ENCODE measurements around the gene WDR27. TPM values are rescaled to one million over a fixed set of nuclear protein-coding genes. Genes with fewer than 3 reads are reported as not detected.

Gene WDR27
- polyA plus RNA-seq, 1 donor from 2014 or later: 35.8 TPM

- Histone ChIP-seq H3K4me3 (ENCODE audit: low read length) (no peak overlapping the region), H3K9me2 (ENCODE audit: insufficient read depth, low read length) (no peaks in the 10 kb centered on the region), H3K9me3 (ENCODE audit: low read length) (no peaks in the 10 kb centered on the region), H4K20me1 (ENCODE audit: insufficient read depth) (no peaks in the 10 kb centered on the region), H3K79me2 (replicated peaks; ENCODE audit: insufficient read depth, low read length) (no peaks in the 10 kb centered on the region), H3K4me2 (ENCODE audit: low read length) (no peak overlapping the region), H3K27me3 (ENCODE audit: insufficient read depth, low read depth, low read length) (no peaks in the 10 kb centered on the region), H3K36me3 (ENCODE audit: insufficient read depth, low read length) (no peaks in the 10 kb centered on the region), H2AFZ (ENCODE audit: low read depth, low read length) (no peak overlapping the region), H3K9ac (ENCODE audit: low read length) (no peak overlapping the region), H3F3A (ENCODE audit: insufficient read depth, low read length, poor library complexity, severe bottlenecking) (no peaks in the 10 kb centered on the region), H3K27ac (ENCODE audit: low read length) (no peak overlapping the region)
- TF ChIP-seq EP300 (conservative IDR thresholded peaks at IDR 0.05; ENCODE audit: poor library complexity, severe bottlenecking) (no peak), EZH2 (IDR thresholded peaks at IDR 0.05; ENCODE audit: borderline replicate concordance, insufficient read depth, low read length, poor library complexity, severe bottlenecking) (no peak), SMC3 (conservative IDR thresholded peaks at IDR 0.05; ENCODE audit: poor library complexity) (no peak), POLR2AphosphoS5 (IDR thresholded peaks at IDR 0.05) (no peak)
Measured at GRCh38 chr6:169654598-169655391, 47.0 kb downstream of the WDR27 start.

GRCh38 chr6:169653691-169654090 is 48.1 kb downstream of the WDR27 start:
- H2AFZ ChIP-seq (ENCODE audit: low read depth, low read length): no peak overlapping the region
- H4K20me1 ChIP-seq (ENCODE audit: insufficient read depth): no peaks in the 10 kb centered on the region
- H3K27me3 ChIP-seq (ENCODE audit: insufficient read depth, low read depth, low read length): no peaks in the 10 kb centered on the region
- TF ChIP-seq RAD21 (conservative IDR thresholded peaks at IDR 0.05) (no peak), TAF1 (IDR thresholded peaks at IDR 0.05; ENCODE audit: low read depth) (no peak), POLR2AphosphoS5 (IDR thresholded peaks at IDR 0.05) (no peak), MXI1 (conservative IDR thresholded peaks at IDR 0.05; ENCODE audit: poor library complexity, severe bottlenecking) (no peak), EZH2 (IDR thresholded peaks at IDR 0.05; ENCODE audit: borderline replicate concordance, insufficient read depth, low read length, poor library complexity, severe bottlenecking) (no peak), SMC3 (conservative IDR thresholded peaks at IDR 0.05; ENCODE audit: poor library complexity) (no peak), EP300 (conservative IDR thresholded peaks at IDR 0.05; ENCODE audit: poor library complexity, severe bottlenecking) (no peak), CTCF (IDR thresholded peaks at IDR 0.05; ENCODE audit: poor library complexity, severe bottlenecking) (no peak)
- TF ChIP-seq, protein P1, sequence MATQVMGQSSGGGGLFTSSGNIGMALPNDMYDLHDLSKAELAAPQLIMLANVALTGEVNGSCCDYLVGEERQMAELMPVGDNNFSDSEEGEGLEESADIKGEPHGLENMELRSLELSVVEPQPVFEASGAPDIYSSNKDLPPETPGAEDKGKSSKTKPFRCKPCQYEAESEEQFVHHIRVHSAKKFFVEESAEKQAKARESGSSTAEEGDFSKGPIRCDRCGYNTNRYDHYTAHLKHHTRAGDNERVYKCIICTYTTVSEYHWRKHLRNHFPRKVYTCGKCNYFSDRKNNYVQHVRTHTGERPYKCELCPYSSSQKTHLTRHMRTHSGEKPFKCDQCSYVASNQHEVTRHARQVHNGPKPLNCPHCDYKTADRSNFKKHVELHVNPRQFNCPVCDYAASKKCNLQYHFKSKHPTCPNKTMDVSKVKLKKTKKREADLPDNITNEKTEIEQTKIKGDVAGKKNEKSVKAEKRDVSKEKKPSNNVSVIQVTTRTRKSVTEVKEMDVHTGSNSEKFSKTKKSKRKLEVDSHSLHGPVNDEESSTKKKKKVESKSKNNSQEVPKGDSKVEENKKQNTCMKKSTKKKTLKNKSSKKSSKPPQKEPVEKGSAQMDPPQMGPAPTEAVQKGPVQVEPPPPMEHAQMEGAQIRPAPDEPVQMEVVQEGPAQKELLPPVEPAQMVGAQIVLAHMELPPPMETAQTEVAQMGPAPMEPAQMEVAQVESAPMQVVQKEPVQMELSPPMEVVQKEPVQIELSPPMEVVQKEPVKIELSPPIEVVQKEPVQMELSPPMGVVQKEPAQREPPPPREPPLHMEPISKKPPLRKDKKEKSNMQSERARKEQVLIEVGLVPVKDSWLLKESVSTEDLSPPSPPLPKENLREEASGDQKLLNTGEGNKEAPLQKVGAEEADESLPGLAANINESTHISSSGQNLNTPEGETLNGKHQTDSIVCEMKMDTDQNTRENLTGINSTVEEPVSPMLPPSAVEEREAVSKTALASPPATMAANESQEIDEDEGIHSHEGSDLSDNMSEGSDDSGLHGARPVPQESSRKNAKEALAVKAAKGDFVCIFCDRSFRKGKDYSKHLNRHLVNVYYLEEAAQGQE (IDR thresholded peaks at IDR 0.05; ENCODE audit: borderline replicate concordance): no peak
- H3K4me2 ChIP-seq (ENCODE audit: low read length): no peak overlapping the region
- no peaks in the 10 kb centered on the region for H3K9me2 ChIP-seq (ENCODE audit: insufficient read depth, low read length)
- no peak overlapping the region for H3K4me3 ChIP-seq (ENCODE audit: low read length)
- H3K27ac ChIP-seq (ENCODE audit: low read length): no peak overlapping the region
- H3K9me3 ChIP-seq (ENCODE audit: low read length): no peaks in the 10 kb centered on the region
- no peaks in the 10 kb centered on the region for H3F3A ChIP-seq (ENCODE audit: insufficient read depth, low read length, poor library complexity, severe bottlenecking)
- no peaks in the 10 kb centered on the region for H3K36me3 ChIP-seq (ENCODE audit: insufficient read depth, low read length)
- no peaks in the 10 kb centered on the region for H3K79me2 ChIP-seq (replicated peaks; ENCODE audit: insufficient read depth, low read length)
- H3K9ac ChIP-seq (ENCODE audit: low read length): no peak overlapping the region

Data from neural cell (in vitro differentiated cells).